ENCODE results near the gene NF2. TPM values are rescaled to one million over a fixed set of nuclear protein-coding genes. Genes with fewer than 3 reads are reported as not detected.
A peak's percentile ranks its signal among the peaks of the same experiment; 100 is the strongest.
"Not testable (repeated sequence)": the region's sequence is repeated elsewhere in the genome, so short reads cannot be mapped to it uniquely, and the experiment has no call there.

The NF2 gene
- total and polyA plus RNA-seq, 3 experiments from 2014 or later, result 21.4 to 53.3 (median 51.6) TPM

DNA sequence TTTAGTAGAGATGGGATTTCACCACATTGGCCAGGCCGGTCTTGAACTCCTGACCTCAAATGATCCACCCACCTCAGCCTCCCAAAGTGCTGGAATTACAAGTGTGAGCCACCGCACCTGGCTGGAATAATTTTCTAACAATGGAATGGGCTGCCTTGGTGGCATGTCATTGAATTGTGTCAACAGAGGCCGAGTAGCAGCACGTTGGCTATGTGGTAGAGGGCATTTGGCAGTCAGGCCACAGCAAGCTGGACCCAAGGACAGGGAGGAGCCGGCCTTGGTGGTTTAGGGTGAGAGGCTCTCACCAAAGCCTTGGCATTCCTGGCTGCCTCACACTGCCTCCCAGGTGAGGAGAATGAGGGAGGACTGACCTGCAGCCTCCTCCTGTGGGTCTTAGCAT, 18.5 kb upstream of the NF2 start:
- H3K27me3 Mint-ChIP-seq, result no peaks in the 10 kb centered on the region
- Histone ChIP-seq H3K36me3 (ENCODE audit: insufficient read depth, low read length) (no peaks in the 10 kb centered on the region), H3K4me1 (ENCODE audit: insufficient read depth, low read length) (peaks cover 5% of the 10 kb centered on the region), H3K27me3 (ENCODE audit: insufficient read depth, low read length, poor library complexity, severe bottlenecking) (no peaks in the 10 kb centered on the region), H3K27ac (ENCODE audit: low read depth, low read length) (no peak overlapping the region), H3K4me3 (ENCODE audit: low read length) (no peak overlapping the region), H3K9me3 (ENCODE audit: low read length) (no peaks in the 10 kb centered on the region)
- DNase-seq, result no peak
- peaks cover 0 to 3% (median 0%) of the 10 kb centered on the region in 3 donors for H3K36me3 Mint-ChIP-seq
- no peak overlapping the region for H3K27ac Mint-ChIP-seq
- H3K9me3 Mint-ChIP-seq, result no peaks in the 10 kb centered on the region
- ChIA-PET POLR2A (no interaction called here), CTCF (no interaction called here)
- H3K4me3 Mint-ChIP-seq, result no peak overlapping the region
- H3K4me1 Mint-ChIP-seq, result peaks cover 10 to 19% (median 11%) of the 10 kb centered on the region in 3 donors

DNA sequence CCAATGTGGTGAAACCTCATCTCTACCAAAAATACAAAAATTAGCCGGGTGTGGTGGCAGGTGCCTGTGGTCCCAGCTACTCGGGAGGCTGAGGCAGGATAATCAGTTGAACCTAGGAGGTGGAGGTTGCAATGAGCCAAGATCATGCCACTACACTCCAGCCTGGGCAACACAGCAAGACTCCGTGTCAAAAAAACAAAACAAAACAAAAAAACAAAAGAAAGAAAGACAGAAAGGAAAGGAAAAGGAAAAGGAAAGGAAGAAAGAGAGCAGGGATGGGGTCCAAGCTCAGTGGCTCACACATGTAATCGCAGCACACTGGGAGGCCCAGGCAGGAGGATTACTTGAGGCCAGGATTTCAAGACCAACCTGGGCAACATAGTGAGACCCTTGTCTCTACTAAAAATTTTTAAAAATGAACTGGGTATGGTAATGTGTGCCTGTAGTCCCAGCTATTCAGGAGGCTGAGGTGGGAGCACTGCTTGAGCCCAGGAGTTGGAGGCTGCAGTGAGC, 17.2 kb upstream of the NF2 start:
- POLR2A ChIA-PET, result interaction anchor here (0.6 kb wide), 1 partner anchor 758 kb away, joined by 3 read pairs; no protein-coding TSS in a partner anchor
- not testable (repeated sequence) for H3K36me3 Mint-ChIP-seq; H3K4me3 Mint-ChIP-seq; H3K4me3 ChIP-seq (ENCODE audit: low read length); H3K36me3 ChIP-seq (ENCODE audit: insufficient read depth, low read length); H3K9me3 Mint-ChIP-seq; H3K4me1 ChIP-seq (ENCODE audit: insufficient read depth, low read length); H3K9me3 ChIP-seq (ENCODE audit: low read length); H3K27me3 Mint-ChIP-seq; H3K27ac Mint-ChIP-seq; H3K27me3 ChIP-seq (ENCODE audit: insufficient read depth, low read length, poor library complexity, severe bottlenecking); H3K27ac ChIP-seq (ENCODE audit: low read depth, low read length); DNase-seq
- peaks cover 8 to 17% (median 16%) of the 10 kb centered on the region in 3 donors for H3K4me1 Mint-ChIP-seq
- CTCF ChIA-PET, result interaction anchor here (1.5 kb wide), 1 partner anchor 9 kb away, joined by 3 read pairs; no protein-coding TSS in a partner anchor

DNA sequence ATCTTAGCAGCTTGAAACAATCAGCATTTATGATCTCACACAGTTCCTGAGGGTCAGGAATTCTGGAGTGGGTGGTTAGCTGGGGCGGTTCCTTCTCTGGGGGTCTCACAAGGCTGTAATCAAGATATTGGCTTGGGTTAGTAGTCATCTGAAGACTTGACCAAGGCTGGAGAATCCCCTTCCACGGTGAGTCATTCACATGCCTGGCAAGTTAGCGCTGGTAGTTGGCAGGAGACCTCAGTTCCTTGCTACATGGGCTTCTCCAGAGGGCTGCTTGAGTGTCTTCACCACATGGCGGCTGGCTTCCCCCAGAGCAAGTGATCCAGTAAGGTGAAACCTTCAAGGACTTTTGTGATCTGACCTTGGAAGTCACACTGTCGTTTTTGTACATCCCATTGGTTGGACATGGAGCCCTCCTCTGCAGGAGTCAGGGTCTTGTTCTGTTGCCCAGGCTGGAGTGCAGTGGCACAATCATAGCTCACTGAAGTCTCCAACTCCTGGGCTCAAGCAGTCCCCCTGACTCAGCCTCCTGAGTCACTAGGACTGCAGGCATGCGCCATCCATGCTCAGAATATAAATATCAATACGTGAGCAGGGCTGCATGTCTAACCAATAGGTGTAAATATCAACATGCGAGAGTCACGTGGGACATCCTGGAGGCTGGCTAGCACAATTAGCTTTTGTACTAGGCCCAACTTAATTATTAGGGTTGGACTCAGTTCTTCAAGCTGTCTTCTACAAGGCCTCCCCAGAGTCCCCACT, 15.3 kb upstream of the NF2 start:
- Histone ChIP-seq H3K4me1 (ENCODE audit: insufficient read depth, low read length) (peaks cover 7% of the 10 kb centered on the region), H3K9me3 (ENCODE audit: low read length) (no peaks in the 10 kb centered on the region), H3K27me3 (ENCODE audit: insufficient read depth, low read length, poor library complexity, severe bottlenecking) (no peaks in the 10 kb centered on the region), H3K36me3 (ENCODE audit: insufficient read depth, low read length) (no peaks in the 10 kb centered on the region), H3K4me3 (ENCODE audit: low read length) (no peak overlapping the region), H3K27ac (ENCODE audit: low read depth, low read length) (no peak overlapping the region)
- Mint-ChIP-seq H3K27me3 (no peaks in the 10 kb centered on the region), H3K27ac (peak overlapping the region in 1 of 8 donors; percentile 36), H3K36me3 (no peaks in the 10 kb centered on the region), H3K4me1 (peaks cover 4 to 10% (median 10%) of the 10 kb centered on the region in 3 donors), H3K9me3 (no peaks in the 10 kb centered on the region), H3K4me3 (no peak overlapping the region)
- ChIA-PET CTCF (interaction anchor here (0.9 to 2.4 kb wide), 4 partner anchors 9 to 35 kb away, joined by 3 to 10 read pairs (median 4); partner anchors contain the start of genes NF2 and THOC5), POLR2A (interaction anchor here (0.6 kb wide), 1 partner anchor 13 kb away, joined by 3 read pairs; no protein-coding TSS in a partner anchor)
- no peak for DNase-seq

DNA sequence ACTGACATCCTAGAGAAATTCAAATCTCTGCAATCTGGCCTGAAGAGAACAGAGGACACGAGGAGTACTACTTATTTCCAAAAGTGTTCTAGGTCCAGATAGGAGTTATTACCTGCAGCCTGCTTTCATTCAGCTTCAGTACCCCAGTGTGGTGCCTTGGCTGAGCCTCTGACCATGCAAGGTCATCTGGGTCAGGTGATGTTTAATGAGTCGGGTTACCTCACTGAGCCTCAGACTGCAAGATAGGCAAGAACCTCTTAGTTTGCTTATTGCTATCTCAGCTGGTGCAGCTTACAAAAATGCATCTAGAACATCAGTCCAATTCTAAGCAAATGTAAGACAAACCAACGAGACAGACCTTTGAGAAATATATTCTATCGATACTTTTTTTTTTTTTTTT, 9.5 kb upstream of the NF2 start:
- Histone ChIP-seq H3K4me1 (ENCODE audit: insufficient read depth, low read length) (peaks cover 7% of the 10 kb centered on the region), H3K9me3 (ENCODE audit: low read length) (no peaks in the 10 kb centered on the region), H3K27ac (ENCODE audit: low read depth, low read length) (no peak overlapping the region), H3K27me3 (ENCODE audit: insufficient read depth, low read length, poor library complexity, severe bottlenecking) (no peaks in the 10 kb centered on the region), H3K4me3 (ENCODE audit: low read length) (no peak overlapping the region), H3K36me3 (ENCODE audit: insufficient read depth, low read length) (no peaks in the 10 kb centered on the region)
- H3K4me3 Mint-ChIP-seq, result no peak overlapping the region
- ChIA-PET POLR2A (no interaction called here), CTCF (no interaction called here)
- peaks cover 6 to 10% (median 10%) of the 10 kb centered on the region in 3 donors for H3K4me1 Mint-ChIP-seq
- H3K27me3 Mint-ChIP-seq, result no peaks in the 10 kb centered on the region
- H3K36me3 Mint-ChIP-seq, result no peaks in the 10 kb centered on the region
- no peak for DNase-seq
- H3K27ac Mint-ChIP-seq, result no peak overlapping the region
- H3K9me3 Mint-ChIP-seq, result no peaks in the 10 kb centered on the region

DNA sequence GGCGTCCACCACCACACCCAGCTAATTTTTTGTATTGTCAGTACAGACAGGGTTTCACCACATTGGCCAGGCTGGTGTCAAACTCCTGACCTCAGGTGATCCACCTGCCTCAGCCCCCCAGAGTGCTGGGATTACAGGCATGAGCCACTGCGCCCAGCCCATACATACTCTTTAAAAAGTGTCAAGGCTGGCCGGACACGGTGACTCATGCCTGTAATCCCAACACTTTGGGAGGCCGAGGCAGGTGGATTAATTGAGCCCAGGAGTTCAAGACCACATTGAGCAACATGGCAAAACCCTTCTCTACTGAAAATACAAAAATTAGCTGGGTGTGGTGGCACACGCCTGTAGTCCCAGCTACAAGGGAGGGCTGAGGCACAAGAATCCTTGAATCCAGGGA, 9.0 kb upstream of the NF2 start:
- CTCF ChIA-PET; H3K27me3 Mint-ChIP-seq; DNase-seq; H3K9me3 ChIP-seq (ENCODE audit: low read length); H3K9me3 Mint-ChIP-seq; H3K27ac Mint-ChIP-seq; H3K36me3 ChIP-seq (ENCODE audit: insufficient read depth, low read length); H3K4me3 ChIP-seq (ENCODE audit: low read length); H3K27me3 ChIP-seq (ENCODE audit: insufficient read depth, low read length, poor library complexity, severe bottlenecking); H3K27ac ChIP-seq (ENCODE audit: low read depth, low read length); H3K4me3 Mint-ChIP-seq; H3K36me3 Mint-ChIP-seq; POLR2A ChIA-PET; H3K4me1 ChIP-seq (ENCODE audit: insufficient read depth, low read length): not testable (repeated sequence)
- peaks cover 6 to 10% (median 10%) of the 10 kb centered on the region in 3 donors for H3K4me1 Mint-ChIP-seq

DNA sequence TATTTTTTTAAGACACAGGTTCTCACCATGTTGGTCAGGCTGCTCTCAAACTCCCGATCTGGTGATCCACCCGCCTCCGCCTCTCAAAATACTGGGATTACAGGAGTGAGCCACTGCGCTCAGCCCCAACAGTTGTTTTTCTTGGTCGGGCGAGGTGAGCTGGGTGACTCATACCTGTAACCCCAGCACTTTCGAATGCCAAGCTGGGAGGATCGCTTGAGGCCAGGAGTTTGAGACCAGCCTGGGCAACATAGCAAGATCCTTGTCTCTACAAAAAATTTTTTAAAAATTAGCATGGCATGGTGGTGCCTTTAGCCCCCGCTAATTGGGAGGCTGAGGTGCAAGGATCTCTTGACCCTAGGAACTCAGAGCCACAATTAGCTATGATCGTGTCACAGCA, 7.0 kb upstream of the NF2 start:
- Mint-ChIP-seq H3K4me3 (peak overlapping the region in 1 of 7 donors; percentile 81), H3K9me3 (no peaks in the 10 kb centered on the region), H3K27ac (peak overlapping the region in 1 of 8 donors; percentile 46), H3K4me1 (peaks cover 0 to 2% (median 0%) of the 10 kb centered on the region in 3 donors), H3K27me3 (no peaks in the 10 kb centered on the region), H3K36me3 (no peaks in the 10 kb centered on the region)
- ChIA-PET POLR2A (no interaction called here), CTCF (no interaction called here)
- Histone ChIP-seq H3K4me1 (ENCODE audit: insufficient read depth, low read length) (no peaks in the 10 kb centered on the region), H3K27me3 (ENCODE audit: insufficient read depth, low read length, poor library complexity, severe bottlenecking) (no peaks in the 10 kb centered on the region), H3K9me3 (ENCODE audit: low read length) (no peaks in the 10 kb centered on the region), H3K27ac (ENCODE audit: low read depth, low read length) (no peak overlapping the region), H3K36me3 (ENCODE audit: insufficient read depth, low read length) (no peaks in the 10 kb centered on the region), H3K4me3 (ENCODE audit: low read length) (no peak overlapping the region)
- no peak for DNase-seq

DNA sequence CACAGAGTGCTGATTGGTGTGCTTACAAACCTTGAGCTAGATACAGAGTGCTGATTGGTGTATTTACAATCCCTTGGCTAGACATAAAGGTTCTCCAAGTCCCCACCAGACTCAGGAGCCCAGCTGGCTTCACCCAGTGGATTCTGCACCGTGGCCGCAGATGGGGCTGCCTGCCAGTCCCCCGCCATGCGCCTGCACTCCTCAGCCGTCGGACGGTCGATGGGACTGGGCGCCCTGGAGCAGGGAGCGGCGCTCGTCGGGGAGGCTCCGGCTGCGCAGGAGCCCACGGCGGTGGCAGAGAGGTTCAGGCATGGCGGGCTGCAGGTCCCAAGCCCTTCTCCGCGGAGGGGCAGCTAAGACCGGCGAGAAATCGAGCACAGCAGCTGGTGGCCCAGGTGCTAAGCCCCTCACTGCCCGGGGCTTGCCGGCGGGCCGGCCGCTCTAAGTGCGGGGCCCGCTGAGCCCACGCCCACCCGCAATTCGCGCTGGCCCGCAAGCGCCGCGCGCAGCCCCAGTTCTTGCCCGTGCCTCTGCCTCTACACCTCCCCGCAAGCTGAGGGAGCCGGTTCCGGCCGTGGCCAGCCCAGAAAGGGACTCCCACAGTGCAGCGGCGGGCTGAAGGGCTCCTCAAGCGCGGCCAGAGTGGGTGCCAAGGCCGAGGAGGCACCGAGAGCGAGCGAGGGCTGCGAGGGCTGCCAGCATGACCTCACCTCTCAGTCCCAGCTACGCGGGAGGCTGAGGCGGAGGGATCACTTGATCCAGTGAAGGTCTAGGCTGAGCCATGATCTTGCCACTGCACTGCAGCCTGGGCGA, 5.4 kb upstream of the NF2 start:
- not testable (repeated sequence) for H3K27me3 ChIP-seq (ENCODE audit: insufficient read depth, low read length, poor library complexity, severe bottlenecking); H3K27me3 Mint-ChIP-seq; H3K4me3 ChIP-seq (ENCODE audit: low read length); H3K9me3 Mint-ChIP-seq; H3K4me1 ChIP-seq (ENCODE audit: insufficient read depth, low read length); H3K36me3 Mint-ChIP-seq; H3K27ac Mint-ChIP-seq; H3K4me1 Mint-ChIP-seq; DNase-seq; H3K36me3 ChIP-seq (ENCODE audit: insufficient read depth, low read length); H3K27ac ChIP-seq (ENCODE audit: low read depth, low read length); H3K9me3 ChIP-seq (ENCODE audit: low read length)
- peak overlapping the region in 2 of 7 donors; percentile 79 to 81 for H3K4me3 Mint-ChIP-seq
- CTCF ChIA-PET, result interaction anchor here (0.8 to 1.1 kb wide), 4 partner anchors 8 to 28 kb away, joined by 3 to 5 read pairs (median 3); no protein-coding TSS in a partner anchor
- POLR2A ChIA-PET, result interaction anchor here (0.6 kb wide), 1 partner anchor 45 kb away, joined by 3 read pairs; the partner anchor contains the start of gene THOC5

DNA sequence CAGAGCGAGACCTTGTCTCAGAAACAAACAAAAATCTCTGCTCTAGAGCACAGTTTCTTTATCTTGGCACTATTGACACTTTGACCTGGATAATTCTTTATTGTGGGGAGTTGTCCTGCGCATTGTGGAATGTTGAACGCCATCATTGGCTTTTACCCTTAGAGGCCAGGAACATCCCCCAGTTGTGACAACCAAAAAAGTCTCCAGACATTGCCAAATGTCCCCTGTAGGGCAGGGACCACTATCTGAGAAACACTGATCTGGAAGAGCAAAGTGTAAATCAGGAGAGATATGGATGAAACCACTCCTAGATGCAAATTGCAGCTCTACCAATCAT, 4.8 kb upstream of the NF2 start:
- Histone ChIP-seq H3K27ac (ENCODE audit: low read depth, low read length) (no peak overlapping the region), H3K36me3 (ENCODE audit: insufficient read depth, low read length) (no peaks in the 10 kb centered on the region), H3K9me3 (ENCODE audit: low read length) (no peaks in the 10 kb centered on the region), H3K4me3 (ENCODE audit: low read length) (no peak overlapping the region), H3K4me1 (ENCODE audit: insufficient read depth, low read length) (no peaks in the 10 kb centered on the region), H3K27me3 (ENCODE audit: insufficient read depth, low read length, poor library complexity, severe bottlenecking) (no peaks in the 10 kb centered on the region)
- CTCF ChIA-PET, result interaction anchor here (1.1 to 1.7 kb wide), 2 partner anchors 8 to 27 kb away, joined by 3 to 8 read pairs; no protein-coding TSS in a partner anchor
- H3K27ac Mint-ChIP-seq, result no peak overlapping the region
- H3K27me3 Mint-ChIP-seq, result no peaks in the 10 kb centered on the region
- POLR2A ChIA-PET, result no interaction called here
- peak overlapping the region in 1 of 7 donors; percentile 62 for H3K4me3 Mint-ChIP-seq
- peaks cover 0 to 2% (median 0%) of the 10 kb centered on the region in 3 donors for H3K36me3 Mint-ChIP-seq
- H3K9me3 Mint-ChIP-seq, result no peaks in the 10 kb centered on the region
- H3K4me1 Mint-ChIP-seq, result peaks cover 3 to 5% (median 4%) of the 10 kb centered on the region in 3 donors
- DNase-seq, result no peak
